SK-N-MC (cell line): ENCODE data around the gene RPL9.

Experiments used
- EZH2 ChIP-seq: fragments of 200-600 bp; sonication (generic); IDR thresholded peaks from one replicate; pipeline ENCODE4 v1.6.1; 2017; ENCODE audit warnings: antibody characterized with exemption
- POLR2AphosphoS5 ChIP-seq: IDR thresholded peaks from 2 replicates; pipeline ENCODE4 v1.6.1; 2012; ENCODE audit warnings: mild to moderate bottlenecking, low read depth, low read length, borderline replicate concordance

GRCh38 chr4:39466747-39467146 lies 8.0 kb upstream of the RPL9 start:
- TF ChIP-seq POLR2AphosphoS5 (no peak), EZH2 (no peak)
